ENCODE data around the gene CHIC2. TPM values are rescaled to one million over a fixed set of nuclear protein-coding genes. Genes with fewer than 3 reads are reported as not detected.

CHIC2 gene
- total RNA-seq, 1 experiment from 2014 or later = 16.5 TPM

GRCh38 chr4:54082168-54082567, 17.8 kb upstream of the CHIC2 start:
- no peak overlapping the region for H3K4me3 Mint-ChIP-seq (ENCODE audit: low read depth, unreplicated experiment)
- intact Hi-C loops (cut with micrococcal nuclease; ENCODE audit: unreplicated experiment) = no loop called here
- H3K4me1 Mint-ChIP-seq (ENCODE audit: low read depth, unreplicated experiment) = peaks cover 26% of the 10 kb centered on the region
- peaks cover 9% of the 10 kb centered on the region for H3K27me3 Mint-ChIP-seq (ENCODE audit: unreplicated experiment)
- H3K36me3 Mint-ChIP-seq (ENCODE audit: insufficient read depth, unreplicated experiment) = no peaks in the 10 kb centered on the region
- TF ChIP-seq CTCF (IDR thresholded peaks at IDR 0.05; ENCODE audit: unreplicated experiment) = no peak
- CTCF ChIA-PET = no interaction called here
- DNase-seq = peak; percentile 65
- BruUV-seq (replicated peaks) = no TSS peak
- H3K9me3 Mint-ChIP-seq (ENCODE audit: low read depth, unreplicated experiment) = no peaks in the 10 kb centered on the region
- peak overlapping the region; percentile 18 for H3K27ac Mint-ChIP-seq (ENCODE audit: unreplicated experiment)

GRCh38 chr4:54077812-54078211, 13.4 kb upstream of the CHIC2 start:
- no peak overlapping the region for H3K4me3 Mint-ChIP-seq (ENCODE audit: low read depth, unreplicated experiment)
- no peaks in the 10 kb centered on the region for H3K27me3 Mint-ChIP-seq (ENCODE audit: unreplicated experiment)
- intact Hi-C loops (cut with micrococcal nuclease; ENCODE audit: unreplicated experiment) = no loop called here
- no peak for TF ChIP-seq CTCF (IDR thresholded peaks at IDR 0.05; ENCODE audit: unreplicated experiment)
- no TSS peak for BruUV-seq (replicated peaks)
- H3K9me3 Mint-ChIP-seq (ENCODE audit: low read depth, unreplicated experiment) = no peaks in the 10 kb centered on the region
- no peak overlapping the region for H3K27ac Mint-ChIP-seq (ENCODE audit: unreplicated experiment)
- CTCF ChIA-PET = no interaction called here
- no peaks in the 10 kb centered on the region for H3K36me3 Mint-ChIP-seq (ENCODE audit: insufficient read depth, unreplicated experiment)
- peaks cover 14% of the 10 kb centered on the region for H3K4me1 Mint-ChIP-seq (ENCODE audit: low read depth, unreplicated experiment)
- no peak for DNase-seq

- Mint-ChIP-seq H3K36me3 (ENCODE audit: insufficient read depth, unreplicated experiment) (no peaks in the 10 kb centered on the region), H3K4me3 (ENCODE audit: low read depth, unreplicated experiment) (no peak overlapping the region), H3K4me1 (ENCODE audit: low read depth, unreplicated experiment) (peaks cover 4% of the 10 kb centered on the region), H3K9me3 (ENCODE audit: low read depth, unreplicated experiment) (no peaks in the 10 kb centered on the region), H3K27me3 (ENCODE audit: unreplicated experiment) (no peaks in the 10 kb centered on the region), H3K27ac (ENCODE audit: unreplicated experiment) (no peak overlapping the region)
- no peak for DNase-seq
- CTCF ChIA-PET = no interaction called here
- no peak for TF ChIP-seq CTCF (IDR thresholded peaks at IDR 0.05; ENCODE audit: unreplicated experiment)
- BruUV-seq (replicated peaks) = no TSS peak
- intact Hi-C loops (cut with micrococcal nuclease; ENCODE audit: unreplicated experiment) = no loop called here
These were observed 12.3 kb upstream of the CHIC2 start for GRCh38 chr4:54076673-54077072.

GRCh38 chr4:54074381-54074780, 10.0 kb upstream of the CHIC2 start:
- H3K36me3 Mint-ChIP-seq (ENCODE audit: insufficient read depth, unreplicated experiment) = no peaks in the 10 kb centered on the region
- no peak for DNase-seq
- no peak overlapping the region for H3K4me3 Mint-ChIP-seq (ENCODE audit: low read depth, unreplicated experiment)
- no peak for TF ChIP-seq CTCF (IDR thresholded peaks at IDR 0.05; ENCODE audit: unreplicated experiment)
- intact Hi-C loops (cut with micrococcal nuclease; ENCODE audit: unreplicated experiment) = no loop called here
- CTCF ChIA-PET = no interaction called here
- BruUV-seq (replicated peaks) = no TSS peak
- H3K4me1 Mint-ChIP-seq (ENCODE audit: low read depth, unreplicated experiment) = no peaks in the 10 kb centered on the region
- H3K27me3 Mint-ChIP-seq (ENCODE audit: unreplicated experiment) = no peaks in the 10 kb centered on the region
- no peaks in the 10 kb centered on the region for H3K9me3 Mint-ChIP-seq (ENCODE audit: low read depth, unreplicated experiment)
- H3K27ac Mint-ChIP-seq (ENCODE audit: unreplicated experiment) = no peak overlapping the region
